GM12873 (cell line): ENCODE results near the gene ATG5.

Source experiments
- TF ChIP-seq, protein P1 (sequence below): IDR thresholded peaks from 2 replicates; pipeline ENCODE4 v1.5.1; 2012; ENCODE audit warnings: low read depth, mild to moderate bottlenecking, moderate library complexity, low read length, control low read depth; ENCODE audit not compliant: insufficient read depth; ENCODE audit errors: missing control alignments

The ATG5 gene

DNA sequence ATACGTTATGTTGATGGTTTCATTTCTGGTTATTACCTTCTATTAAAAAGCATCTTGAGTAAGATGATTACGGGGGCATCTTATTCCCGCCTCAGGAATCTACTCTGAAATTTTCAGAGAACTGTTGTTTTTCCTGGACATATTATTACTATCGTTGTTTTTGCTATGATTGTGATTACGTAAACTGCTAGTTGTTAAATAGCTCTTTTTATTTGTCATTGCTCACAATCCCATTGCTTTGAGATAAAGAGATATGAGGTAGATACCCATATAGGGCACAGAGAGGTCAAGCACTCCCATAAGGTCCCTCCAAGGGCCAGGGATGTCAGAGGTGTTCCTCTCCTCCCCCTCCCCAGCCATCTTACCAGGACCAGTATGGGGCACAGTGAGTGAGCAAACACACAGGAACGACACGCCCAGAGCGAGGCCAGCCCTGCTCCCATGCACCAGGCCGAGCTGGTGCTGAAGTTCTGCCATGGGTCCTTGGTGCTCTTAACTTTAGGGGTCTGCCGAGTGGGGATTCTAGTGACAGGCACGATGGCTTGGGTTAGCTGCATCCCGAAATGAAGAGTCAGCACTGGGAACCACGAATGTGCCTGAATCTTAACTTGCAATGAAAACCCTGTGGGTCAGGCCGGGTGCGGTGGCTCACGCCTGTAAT, 189.5 kb downstream of the ATG5 start:
- TF ChIP-seq, protein P1, sequence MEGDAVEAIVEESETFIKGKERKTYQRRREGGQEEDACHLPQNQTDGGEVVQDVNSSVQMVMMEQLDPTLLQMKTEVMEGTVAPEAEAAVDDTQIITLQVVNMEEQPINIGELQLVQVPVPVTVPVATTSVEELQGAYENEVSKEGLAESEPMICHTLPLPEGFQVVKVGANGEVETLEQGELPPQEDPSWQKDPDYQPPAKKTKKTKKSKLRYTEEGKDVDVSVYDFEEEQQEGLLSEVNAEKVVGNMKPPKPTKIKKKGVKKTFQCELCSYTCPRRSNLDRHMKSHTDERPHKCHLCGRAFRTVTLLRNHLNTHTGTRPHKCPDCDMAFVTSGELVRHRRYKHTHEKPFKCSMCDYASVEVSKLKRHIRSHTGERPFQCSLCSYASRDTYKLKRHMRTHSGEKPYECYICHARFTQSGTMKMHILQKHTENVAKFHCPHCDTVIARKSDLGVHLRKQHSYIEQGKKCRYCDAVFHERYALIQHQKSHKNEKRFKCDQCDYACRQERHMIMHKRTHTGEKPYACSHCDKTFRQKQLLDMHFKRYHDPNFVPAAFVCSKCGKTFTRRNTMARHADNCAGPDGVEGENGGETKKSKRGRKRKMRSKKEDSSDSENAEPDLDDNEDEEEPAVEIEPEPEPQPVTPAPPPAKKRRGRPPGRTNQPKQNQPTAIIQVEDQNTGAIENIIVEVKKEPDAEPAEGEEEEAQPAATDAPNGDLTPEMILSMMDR: no peak

DNA sequence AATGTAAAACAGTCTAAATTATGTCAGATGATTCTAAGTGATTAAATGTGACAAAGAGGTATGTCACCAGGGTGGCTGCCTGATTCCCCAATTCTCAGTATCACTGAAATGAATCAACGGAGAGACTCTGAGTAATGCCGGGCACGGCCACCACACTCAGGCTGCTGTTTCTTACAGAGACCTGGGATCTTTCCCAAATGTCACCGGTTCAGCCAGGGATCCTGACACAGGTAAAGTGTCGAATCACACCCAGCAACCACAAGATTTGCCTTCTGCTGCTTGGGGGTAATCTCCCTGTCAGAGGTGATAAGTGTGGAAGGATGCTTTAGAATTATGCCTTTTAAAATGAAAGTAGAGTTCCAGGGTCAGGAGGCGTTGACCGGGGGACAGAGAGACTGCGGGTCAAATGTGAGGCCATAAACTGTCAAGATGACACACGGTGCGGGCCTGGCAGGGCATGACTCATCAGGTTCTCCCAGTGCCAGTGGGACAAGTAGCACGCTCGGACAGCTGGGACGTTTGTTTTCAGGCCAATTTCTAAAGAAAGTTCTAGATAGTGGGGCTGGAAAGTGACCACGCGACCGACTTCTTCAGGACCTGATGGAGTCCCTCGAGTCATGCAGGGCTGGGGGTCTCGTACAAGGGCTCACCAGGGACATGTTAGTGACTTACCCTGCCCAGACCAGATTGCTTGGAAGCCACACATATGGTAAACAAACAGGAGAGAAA, 190.5 kb downstream of the ATG5 start:
- TF ChIP-seq, protein P1: no peak
